GM12801 (cell line): ENCODE data around the gene MRPS27.

Source experiments
- CTCF ChIP-seq: IDR thresholded peaks from one replicate; pipeline ENCODE4 v1.5.1; 2011; ENCODE audit warnings: control low read depth; ENCODE audit not compliant: insufficient read length; ENCODE audit errors: extremely low read depth

The MRPS27 gene

GRCh38 chr5:72177538-72177937 is 142.5 kb downstream of the MRPS27 start:
- no peak for TF ChIP-seq CTCF

GRCh38 chr5:72172786-72173185 is 147.3 kb downstream of the MRPS27 start:
- TF ChIP-seq CTCF = no peak

- no peak for TF ChIP-seq CTCF
Measured at GRCh38 chr5:72171667-72172066, 148.4 kb downstream of the MRPS27 start.

- no peak for TF ChIP-seq CTCF
Measured at GRCh38 chr5:72170101-72170500, 149.9 kb downstream of the MRPS27 start.
